NCI-H146 treated with DMSO at 0.1 percent for 48 hours (cell line): Measurements from ENCODE around the gene GNB1L.

Experiments
- DNase-seq: peaks from one replicate; lab custom pipeline; 2025; ENCODE audit not compliant: unreplicated experiment; lab: John Stamatoyannopoulos, UW

Gene GNB1L

DNA sequence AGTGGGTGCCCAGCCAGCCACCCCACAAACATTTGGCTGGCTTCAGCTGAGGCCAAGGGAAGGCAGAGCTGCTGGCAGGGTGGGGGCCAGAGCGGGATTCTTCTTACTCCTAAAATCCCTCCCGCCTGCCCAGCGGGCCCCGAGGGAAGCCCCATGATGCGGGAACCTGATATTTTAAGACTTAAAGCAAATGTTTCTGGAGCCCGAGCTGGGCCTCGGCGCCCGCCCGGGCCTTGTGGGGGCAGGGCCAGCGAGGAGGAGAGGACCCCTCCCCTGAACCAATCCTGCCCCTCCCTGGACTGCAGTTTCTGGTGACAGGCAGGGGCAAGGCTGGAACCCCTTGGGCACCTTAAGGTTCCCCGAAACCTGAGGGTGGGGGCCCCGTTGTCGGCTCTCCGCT lies 114.1 kb downstream of the GNB1L start:
- no peak for DNase-seq

DNA sequence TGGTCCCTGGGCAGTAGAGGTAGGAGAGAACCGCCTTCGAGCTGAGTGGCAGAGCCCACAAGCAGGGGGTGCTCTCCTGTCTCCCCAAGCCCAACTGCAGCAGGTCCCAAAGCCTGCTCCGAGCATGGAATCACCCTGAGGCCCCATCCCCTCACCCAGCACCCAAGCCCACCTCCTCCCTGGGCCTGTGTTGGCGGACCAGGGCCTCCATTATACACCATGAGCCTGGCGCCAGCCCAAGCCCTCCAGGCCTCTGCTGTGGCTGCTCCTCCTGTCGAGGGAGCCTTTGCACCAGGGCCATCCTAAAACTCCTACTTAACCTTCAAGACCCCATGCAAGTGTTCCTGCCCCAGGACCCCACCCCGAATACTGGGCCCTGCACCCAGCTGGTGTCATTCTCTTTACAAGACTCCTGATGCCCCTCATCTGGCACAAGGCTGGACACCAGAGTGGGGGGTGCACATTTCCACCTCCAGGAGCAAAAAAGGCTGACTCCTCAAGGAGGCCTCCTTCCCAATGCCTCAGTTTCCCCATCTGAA lies 114.7 kb downstream of the GNB1L start:
- DNase-seq: no peak

DNA sequence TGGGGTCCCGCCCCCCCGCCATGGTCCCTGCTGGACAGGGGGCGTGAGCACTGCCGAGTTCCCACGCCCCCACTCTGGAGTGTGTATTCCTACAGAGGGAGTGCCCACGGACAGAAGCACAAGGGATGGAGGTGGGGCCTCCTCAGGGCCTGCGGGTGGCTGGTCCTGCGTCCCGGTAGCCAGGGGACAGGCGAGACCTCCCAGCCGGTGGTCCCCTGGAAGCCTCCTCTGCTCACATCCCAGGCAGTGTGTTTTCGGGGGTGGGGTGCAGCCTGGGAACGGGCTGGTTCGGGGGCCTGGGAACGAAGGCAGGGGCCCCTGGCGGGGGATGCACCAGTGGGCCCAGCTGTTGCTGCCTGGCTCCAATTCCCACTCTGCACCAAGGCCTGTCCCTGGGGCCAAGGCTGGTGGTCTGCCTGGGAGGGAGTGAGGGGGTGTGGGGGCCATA lies 115.2 kb downstream of the GNB1L start:
- DNase-seq: no peak

DNA sequence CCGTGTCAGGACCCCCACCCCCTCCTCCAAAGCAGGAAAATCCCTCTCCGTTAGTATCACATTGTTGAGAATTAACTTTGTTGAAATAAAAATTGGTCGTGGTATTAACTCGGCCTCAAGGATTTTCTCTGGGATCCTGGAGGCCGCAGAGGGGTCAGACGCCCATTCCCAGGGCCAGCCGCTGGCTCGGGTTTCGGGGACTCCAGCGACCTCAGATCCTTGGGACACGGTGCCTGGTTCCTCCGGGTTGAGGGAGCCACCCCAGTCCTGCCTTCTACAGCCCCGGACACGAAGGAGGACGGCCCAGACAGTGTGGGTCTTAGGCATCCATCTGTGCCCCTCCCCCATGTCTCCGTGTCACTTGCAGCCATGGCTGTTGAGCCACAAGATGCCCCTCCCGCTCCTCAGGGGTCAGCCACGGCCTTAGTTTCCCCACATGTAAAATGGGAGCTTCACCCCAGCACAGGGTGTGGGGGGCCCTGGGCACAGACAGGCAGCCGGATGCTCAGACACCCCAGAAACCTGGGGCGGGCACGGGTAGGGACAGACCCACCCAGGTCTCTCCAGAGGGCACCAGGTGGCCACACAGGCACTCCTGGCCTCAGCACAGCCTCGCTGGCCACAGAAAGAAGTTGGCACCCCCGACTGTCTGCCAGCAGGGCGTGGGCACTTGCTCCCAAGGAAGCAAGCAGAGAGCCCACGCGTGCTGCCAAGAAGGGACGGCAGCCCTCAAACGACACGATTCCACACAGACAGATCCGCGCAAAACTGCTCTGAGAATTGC lies 115.8 kb downstream of the GNB1L start:
- DNase-seq: no peak

DNA sequence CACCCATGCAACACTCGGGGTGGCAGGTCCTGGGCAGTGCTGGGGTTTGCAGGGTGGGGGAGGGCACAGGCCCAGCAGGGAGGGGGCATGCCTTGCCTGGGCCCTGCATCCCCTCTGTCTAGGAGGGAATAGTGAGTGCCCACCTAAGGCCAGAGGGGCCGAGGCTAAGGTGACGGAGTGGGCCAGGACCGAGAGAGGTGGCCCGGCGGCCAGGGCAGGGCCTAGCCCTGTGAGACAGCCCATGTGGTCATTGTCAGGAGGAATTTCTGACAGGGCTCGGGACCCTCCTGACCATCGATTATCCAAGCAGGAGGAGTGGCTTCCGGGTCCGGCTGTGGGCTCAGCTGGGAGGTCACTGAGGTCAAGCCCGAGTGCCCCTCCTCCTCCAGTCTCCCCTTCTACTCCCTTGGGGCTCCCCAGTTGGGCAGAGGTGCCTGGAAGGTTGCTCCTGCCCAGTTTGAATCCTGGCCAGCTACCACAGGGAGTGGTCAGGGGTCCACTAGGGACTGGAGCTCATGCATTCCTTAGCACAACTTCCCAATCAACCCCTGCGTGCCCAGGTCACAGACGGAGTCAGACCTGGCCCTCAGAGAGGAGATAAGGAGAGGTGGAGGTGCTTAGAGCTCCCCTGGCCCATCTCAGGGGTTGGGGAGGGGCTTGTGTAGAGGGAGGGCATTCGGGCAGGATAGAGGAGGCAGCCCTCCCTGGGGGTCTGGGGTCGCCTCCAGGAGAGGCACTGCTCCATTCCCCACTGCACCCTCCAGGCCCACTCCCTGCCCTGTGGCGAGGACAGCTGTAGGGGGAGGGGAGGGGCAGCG lies 116.6 kb downstream of the GNB1L start:
- DNase-seq: no peak

DNA sequence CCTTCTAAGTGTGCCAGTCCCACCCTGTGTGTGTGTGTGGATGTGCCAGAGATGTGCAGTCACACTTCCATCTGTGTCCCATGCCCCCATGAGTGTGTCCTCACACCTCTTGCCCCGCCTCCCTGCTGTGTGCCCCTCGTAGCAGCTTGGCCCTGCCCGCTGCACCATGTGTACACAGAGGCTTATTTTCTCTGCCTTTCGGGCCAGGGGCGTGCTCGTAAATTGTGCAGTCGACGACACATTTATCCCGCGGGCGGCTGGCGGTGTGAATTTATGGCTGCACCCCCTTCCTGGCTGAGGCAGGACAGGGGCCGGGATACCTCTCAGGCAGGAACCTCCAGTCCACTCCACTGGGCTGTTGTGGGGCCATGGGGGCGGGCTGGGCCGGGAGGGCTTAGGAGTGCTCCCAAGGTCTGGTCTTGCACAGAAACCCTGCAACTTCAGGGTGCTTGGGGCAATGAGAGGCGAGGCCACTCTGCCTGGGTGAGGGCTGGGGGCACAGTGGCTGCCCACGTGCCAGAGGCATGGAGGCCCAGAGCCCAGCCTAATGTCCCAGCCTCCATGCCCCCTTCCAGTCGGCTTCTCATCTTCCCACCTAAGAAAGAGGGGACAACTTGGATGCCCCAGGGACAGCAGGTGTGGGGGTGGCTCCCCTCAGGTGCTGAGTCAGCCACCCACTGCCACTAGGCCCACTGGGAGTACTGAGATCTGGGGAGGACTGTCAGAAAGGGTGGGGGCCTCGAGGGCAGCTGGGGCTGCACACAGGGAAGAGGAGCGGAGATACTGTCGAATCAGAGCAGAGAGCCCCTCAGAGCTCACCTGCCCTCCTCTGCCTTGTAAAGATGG lies 118.8 kb downstream of the GNB1L start:
- no peak for DNase-seq

DNA sequence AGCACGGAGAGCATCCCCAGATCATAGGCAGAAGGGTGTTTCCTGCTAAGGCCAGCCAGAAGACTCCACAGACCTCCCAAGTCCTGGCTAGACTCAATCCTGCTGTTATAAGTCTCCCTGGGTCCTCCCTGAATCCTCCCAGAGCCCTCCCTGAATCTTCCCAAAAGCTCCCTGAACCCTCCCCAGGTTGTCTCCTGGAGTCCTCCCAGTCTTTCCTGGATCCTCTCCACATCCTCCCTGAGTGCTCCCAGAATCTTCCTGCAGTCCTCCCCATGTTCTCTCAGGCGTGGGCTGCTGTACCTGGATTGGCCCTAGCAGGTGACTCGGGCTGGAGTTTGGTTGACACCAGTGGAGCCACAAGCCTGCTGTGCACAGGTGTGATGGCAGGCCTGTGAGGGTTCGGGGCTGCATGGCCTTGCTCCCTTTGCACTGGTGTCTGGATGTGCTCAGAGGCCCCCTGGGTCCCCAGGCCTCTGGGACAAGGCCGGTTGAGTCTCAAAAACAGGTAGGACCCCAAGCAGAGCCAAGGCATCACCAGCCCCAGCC lies 119.8 kb downstream of the GNB1L start:
- no peak for DNase-seq

DNA sequence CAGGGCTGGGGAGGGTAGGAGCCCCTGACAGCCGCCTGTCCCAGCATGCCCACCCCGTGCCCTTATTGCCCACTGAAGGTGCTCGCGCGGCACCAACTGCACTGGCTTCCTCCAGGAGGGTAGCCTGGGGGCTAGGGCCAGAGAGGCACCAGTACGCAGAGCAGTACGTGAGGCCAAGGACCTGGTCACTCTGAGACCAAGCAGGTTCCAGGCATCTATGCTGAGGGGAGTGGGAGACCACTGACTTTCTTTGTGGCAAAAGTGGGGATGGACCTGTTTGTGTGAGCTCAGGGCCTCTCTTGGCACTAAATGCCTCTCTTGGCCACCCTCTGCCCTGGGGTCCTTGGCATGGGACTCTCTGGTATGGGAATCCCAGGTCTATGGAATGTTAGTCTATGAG lies 120.5 kb downstream of the GNB1L start:
- DNase-seq: no peak

DNA sequence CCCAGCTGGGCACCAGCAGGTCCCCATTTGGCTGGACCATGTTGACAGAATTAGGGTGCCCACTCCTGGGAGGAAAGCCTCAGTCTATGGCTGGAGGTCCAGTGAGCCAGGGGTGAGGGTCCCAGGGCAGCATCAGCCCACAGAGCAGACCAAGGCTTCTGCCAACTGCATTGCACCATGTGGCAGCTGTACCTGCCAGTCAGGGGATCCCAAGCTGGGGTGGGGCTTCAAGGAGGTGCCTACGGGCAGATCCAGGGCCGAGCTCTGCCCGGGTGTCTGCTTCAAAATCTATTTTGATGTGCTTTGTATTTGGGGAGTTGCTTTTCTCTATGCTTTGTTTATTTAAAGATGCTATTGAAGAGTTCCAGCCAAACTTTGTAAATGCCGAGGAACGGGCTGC lies 120.9 kb downstream of the GNB1L start:
- no peak for DNase-seq
